ENCODE data around the gene BCL11B.

DNA sequence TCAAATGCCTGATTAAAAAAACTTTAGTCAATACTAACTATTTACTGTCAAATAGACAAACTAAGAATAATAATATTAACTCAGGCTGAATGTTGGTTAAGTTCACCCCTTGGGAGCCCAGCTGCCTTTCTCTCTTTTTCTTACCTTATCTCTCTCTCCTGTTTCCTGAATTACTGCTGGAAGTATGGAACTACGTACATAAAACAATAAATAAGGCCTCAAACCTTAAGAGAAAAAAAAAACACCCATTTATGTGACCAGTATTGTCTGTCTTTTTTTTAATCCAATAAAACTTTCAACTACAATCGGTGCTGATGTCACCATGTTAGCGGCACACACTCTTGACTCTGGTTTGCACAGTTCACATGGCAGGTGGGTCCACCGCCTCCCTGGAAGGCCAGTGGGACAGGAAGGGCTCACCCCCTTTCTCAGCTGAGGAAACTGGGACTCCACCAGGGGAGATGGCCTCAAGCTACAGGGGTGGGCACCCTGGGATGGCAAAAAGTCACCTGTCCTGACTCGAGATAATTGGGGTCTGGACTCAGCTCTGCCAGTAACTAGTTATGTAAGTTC is 21.3 kb downstream of the BCL11B start:
- TF ChIP-seq, protein P1, sequence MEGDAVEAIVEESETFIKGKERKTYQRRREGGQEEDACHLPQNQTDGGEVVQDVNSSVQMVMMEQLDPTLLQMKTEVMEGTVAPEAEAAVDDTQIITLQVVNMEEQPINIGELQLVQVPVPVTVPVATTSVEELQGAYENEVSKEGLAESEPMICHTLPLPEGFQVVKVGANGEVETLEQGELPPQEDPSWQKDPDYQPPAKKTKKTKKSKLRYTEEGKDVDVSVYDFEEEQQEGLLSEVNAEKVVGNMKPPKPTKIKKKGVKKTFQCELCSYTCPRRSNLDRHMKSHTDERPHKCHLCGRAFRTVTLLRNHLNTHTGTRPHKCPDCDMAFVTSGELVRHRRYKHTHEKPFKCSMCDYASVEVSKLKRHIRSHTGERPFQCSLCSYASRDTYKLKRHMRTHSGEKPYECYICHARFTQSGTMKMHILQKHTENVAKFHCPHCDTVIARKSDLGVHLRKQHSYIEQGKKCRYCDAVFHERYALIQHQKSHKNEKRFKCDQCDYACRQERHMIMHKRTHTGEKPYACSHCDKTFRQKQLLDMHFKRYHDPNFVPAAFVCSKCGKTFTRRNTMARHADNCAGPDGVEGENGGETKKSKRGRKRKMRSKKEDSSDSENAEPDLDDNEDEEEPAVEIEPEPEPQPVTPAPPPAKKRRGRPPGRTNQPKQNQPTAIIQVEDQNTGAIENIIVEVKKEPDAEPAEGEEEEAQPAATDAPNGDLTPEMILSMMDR (IDR thresholded peaks at IDR 0.05): no peak
- TF ChIP-seq EZH2 (IDR thresholded peaks at IDR 0.05; ENCODE audit: borderline replicate concordance, insufficient read depth, low read depth, low read length, poor library complexity, severe bottlenecking): no peak
